IPS-18a (cell line): Measurements from ENCODE around the gene DUS1L.
A peak's percentile ranks its signal among the peaks of the same experiment; 100 is the strongest.
"Not testable (repeated sequence)": the region's sequence is repeated elsewhere in the genome, so short reads cannot be mapped to it uniquely, and the experiment has no call there.

ENCODE experiments used
- H3K27ac ChIP-seq: one replicate; pipeline ENCODE4 v1.5.1; 2013; ENCODE audit warnings: low read length
- H3K27me3 ChIP-seq: one replicate; pipeline ENCODE4 v1.6.1; 2013; ENCODE audit warnings: mild to moderate bottlenecking, low read length; ENCODE audit not compliant: control insufficient read depth, insufficient read depth
- H3K36me3 ChIP-seq: one replicate; pipeline ENCODE4 v1.6.1; 2013; ENCODE audit warnings: low read depth, low read length; ENCODE audit not compliant: control insufficient read depth
- H3K4me1 ChIP-seq: one replicate; pipeline ENCODE4 v1.6.1; 2013; ENCODE audit warnings: low read depth, low read length; ENCODE audit not compliant: control insufficient read depth
- H3K4me3 ChIP-seq: one replicate; pipeline ENCODE4 v1.5.1; 2013; ENCODE audit warnings: low read length
- H3K9ac ChIP-seq: one replicate; pipeline ENCODE4 v1.6.1; 2013; ENCODE audit warnings: mild to moderate bottlenecking, low read length, moderate library complexity
- H3K9me3 ChIP-seq: one replicate; pipeline ENCODE4 v1.6.1; 2013; ENCODE audit warnings: low read depth, low read length; ENCODE audit not compliant: control insufficient read depth

DUS1L gene

GRCh38 chr17:82048571-82048971 is 17.0 kb downstream of the DUS1L start:
- Histone ChIP-seq H3K4me1 (peaks cover 4% of the 10 kb centered on the region), H3K27me3 (no peaks in the 10 kb centered on the region), H3K9ac (no peak overlapping the region), H3K4me3 (no peak overlapping the region), H3K36me3 (peaks cover 8% of the 10 kb centered on the region), H3K9me3 (no peaks in the 10 kb centered on the region), H3K27ac (no peak overlapping the region)

- no peak overlapping the region for H3K9ac ChIP-seq
- peaks cover 5% of the 10 kb centered on the region for H3K36me3 ChIP-seq
- H3K4me1 ChIP-seq, result peaks cover 7% of the 10 kb centered on the region
- no peaks in the 10 kb centered on the region for H3K9me3 ChIP-seq
- H3K27ac ChIP-seq, result no peak overlapping the region
- H3K27me3 ChIP-seq, result no peaks in the 10 kb centered on the region
- H3K4me3 ChIP-seq, result no peak overlapping the region
Observed at GRCh38 chr17:82047914-82048570, 17.6 kb downstream of the DUS1L start.

GRCh38 chr17:82047379-82047778 is 18.2 kb downstream of the DUS1L start:
- peaks cover 5% of the 10 kb centered on the region for H3K36me3 ChIP-seq
- no peaks in the 10 kb centered on the region for H3K27me3 ChIP-seq
- no peak overlapping the region for H3K4me3 ChIP-seq
- no peak overlapping the region for H3K27ac ChIP-seq
- H3K9ac ChIP-seq, result no peak overlapping the region
- no peaks in the 10 kb centered on the region for H3K9me3 ChIP-seq
- H3K4me1 ChIP-seq, result peaks cover 7% of the 10 kb centered on the region

- Histone ChIP-seq H3K27me3 (no peaks in the 10 kb centered on the region), H3K9ac (no peak overlapping the region), H3K4me1 (peaks cover 7% of the 10 kb centered on the region), H3K9me3 (no peaks in the 10 kb centered on the region), H3K4me3 (no peak overlapping the region), H3K27ac (no peak overlapping the region), H3K36me3 (peaks cover 5% of the 10 kb centered on the region)
Observed at GRCh38 chr17:82046903-82047302, 18.7 kb downstream of the DUS1L start.

- Histone ChIP-seq H3K4me3 (no peak overlapping the region), H3K27me3 (no peaks in the 10 kb centered on the region), H3K4me1 (peaks cover 7% of the 10 kb centered on the region), H3K9ac (no peak overlapping the region), H3K27ac (no peak overlapping the region), H3K36me3 (peaks cover 5% of the 10 kb centered on the region), H3K9me3 (no peaks in the 10 kb centered on the region)
Observed at GRCh38 chr17:82045936-82046484, 19.6 kb downstream of the DUS1L start.

GRCh38 chr17:82043507-82043906 is 22.1 kb downstream of the DUS1L start:
- H3K4me3 ChIP-seq, result no peak overlapping the region
- no peaks in the 10 kb centered on the region for H3K27me3 ChIP-seq
- H3K36me3 ChIP-seq, result peaks cover 5% of the 10 kb centered on the region
- H3K9ac ChIP-seq, result no peak overlapping the region
- H3K4me1 ChIP-seq, result peaks cover 7% of the 10 kb centered on the region
- H3K27ac ChIP-seq, result no peak overlapping the region
- no peaks in the 10 kb centered on the region for H3K9me3 ChIP-seq

- H3K4me3 ChIP-seq, result no peak overlapping the region
- H3K9me3 ChIP-seq, result no peaks in the 10 kb centered on the region
- H3K27ac ChIP-seq, result no peak overlapping the region
- H3K27me3 ChIP-seq, result no peaks in the 10 kb centered on the region
- peaks cover 5% of the 10 kb centered on the region for H3K36me3 ChIP-seq
- peaks cover 11% of the 10 kb centered on the region for H3K4me1 ChIP-seq
- no peak overlapping the region for H3K9ac ChIP-seq
Observed at GRCh38 chr17:82042649-82043048, 23.0 kb downstream of the DUS1L start.

- no peaks in the 10 kb centered on the region for H3K27me3 ChIP-seq
- H3K36me3 ChIP-seq, result no peaks in the 10 kb centered on the region
- no peak overlapping the region for H3K9ac ChIP-seq
- no peak overlapping the region for H3K4me3 ChIP-seq
- no peak overlapping the region for H3K27ac ChIP-seq
- H3K4me1 ChIP-seq, result peaks cover 11% of the 10 kb centered on the region
- no peaks in the 10 kb centered on the region for H3K9me3 ChIP-seq
Observed at GRCh38 chr17:82041144-82041814, 24.3 kb downstream of the DUS1L start.

GRCh38 chr17:82039695-82040299 is 25.8 kb downstream of the DUS1L start:
- peaks cover 11% of the 10 kb centered on the region for H3K4me1 ChIP-seq
- H3K9me3 ChIP-seq, result no peaks in the 10 kb centered on the region
- no peak overlapping the region for H3K27ac ChIP-seq
- H3K27me3 ChIP-seq, result no peaks in the 10 kb centered on the region
- H3K36me3 ChIP-seq, result no peaks in the 10 kb centered on the region
- no peak overlapping the region for H3K9ac ChIP-seq
- H3K4me3 ChIP-seq, result no peak overlapping the region

GRCh38 chr17:82038796-82039409 is 26.7 kb downstream of the DUS1L start:
- peaks cover 10% of the 10 kb centered on the region for H3K4me1 ChIP-seq
- not testable (repeated sequence) for H3K27ac ChIP-seq, H3K36me3 ChIP-seq, H3K4me3 ChIP-seq, H3K9me3 ChIP-seq, H3K9ac ChIP-seq, H3K27me3 ChIP-seq

GRCh38 chr17:82037889-82038195 is 27.8 kb downstream of the DUS1L start:
- Histone ChIP-seq H3K4me3 (peak overlapping the region; percentile 53), H3K27ac (no peak overlapping the region)

More at GRCh38 chr17:82037889-82038195, 27.8 kb downstream of the DUS1L start:
- Histone ChIP-seq H3K36me3 (no peaks in the 10 kb centered on the region), H3K9me3 (no peaks in the 10 kb centered on the region), H3K27me3 (no peaks in the 10 kb centered on the region), H3K4me1 (peaks cover 4% of the 10 kb centered on the region), H3K9ac (no peak overlapping the region)
